ENCODE results near the gene PRKAR2B. TPM values are rescaled to one million over a fixed set of nuclear protein-coding genes. Genes with fewer than 3 reads are reported as not detected.

PRKAR2B gene
- polyA plus RNA-seq, 3 donors, result 2.5 to 5.6 (median 3.5) TPM

GRCh38 chr7:107027208-107027607 is 17.3 kb upstream of the PRKAR2B start:
- H3K79me2 ChIP-seq (ENCODE audit: insufficient read depth, low read length), result no peaks in the 10 kb centered on the region

GRCh38 chr7:107029061-107029763 is 15.3 kb upstream of the PRKAR2B start:
- no peak overlapping the region for H3K4me3 Mint-ChIP-seq
- H3K36me3 Mint-ChIP-seq, result no peaks in the 10 kb centered on the region
- peaks cover 0 to 3% (median 0%) of the 10 kb centered on the region in 7 donors for H3K9me3 Mint-ChIP-seq
- Histone ChIP-seq H3K36me3 (replicated peaks in 1 of 2; ENCODE audit: control insufficient read depth in 1 of 2, insufficient read depth in 2 of 2, low read length in 2 of 2) (no peaks in the 10 kb centered on the region), H3K27me3 (ENCODE audit: control insufficient read depth in 2 of 2, insufficient read depth in 2 of 2, low read length in 2 of 2) (no peaks in the 10 kb centered on the region), H3K4me3 (replicated peaks in 1 of 3; ENCODE audit: low read depth in 2 of 3, low read length in 3 of 3) (no peak overlapping the region), H3K4me1 (ENCODE audit: control insufficient read depth in 1 of 2, insufficient read depth in 2 of 2, low read length in 2 of 2) (peaks cover 34 to 45% of the 10 kb centered on the region in 2 donors), H2AFZ (ENCODE audit: insufficient read depth, low read depth, low read length, poor library complexity, severe bottlenecking) (no peak overlapping the region), H4K20me1 (ENCODE audit: insufficient read depth, low read length) (no peaks in the 10 kb centered on the region), H3K27ac (ENCODE audit: low read depth in 1 of 2, low read length in 2 of 2) (no peak overlapping the region), H3K9ac (ENCODE audit: insufficient read depth, low read length, poor library complexity, severe bottlenecking) (no peak overlapping the region), H3K4me2 (replicated peaks; ENCODE audit: extremely low read depth, low read length, poor library complexity, severe bottlenecking) (peak overlapping the region; percentile 62), H3K79me2 (ENCODE audit: insufficient read depth, low read length) (no peaks in the 10 kb centered on the region), H3K9me3 (replicated peaks in 1 of 2; ENCODE audit: control insufficient read depth in 1 of 2, insufficient read depth in 1 of 2, low read length in 2 of 2) (no peaks in the 10 kb centered on the region)
- H3K27ac Mint-ChIP-seq, result peak overlapping the region in 1 of 7 donors; percentile 8
- H3K27me3 Mint-ChIP-seq (ENCODE audit: low read depth in 3 of 3), result peaks cover 0 to 2% (median 0%) of the 10 kb centered on the region in 3 donors
- H3K4me1 Mint-ChIP-seq, result peaks cover 45% of the 10 kb centered on the region
- WGBS (ENCODE audit: insufficient coverage), result 0% methylated on average over 2 of the region's 5 CpGs
- no peak for TF ChIP-seq CTCF (IDR thresholded peaks at IDR 0.05)
- DNase-seq, result peak in 2 of 3 donors; percentile 47 to 52
- intact Hi-C loops (cut with micrococcal nuclease), result no loop called here

More at GRCh38 chr7:107027208-107027607, 17.3 kb upstream of the PRKAR2B start:
- peak; percentile 29 to 48 (median 33) for DNase-seq
- Mint-ChIP-seq H3K36me3 (no peaks in the 10 kb centered on the region), H3K4me1 (peaks cover 46% of the 10 kb centered on the region), H3K27me3 (ENCODE audit: low read depth in 3 of 3) (peaks cover 0 to 2% (median 1%) of the 10 kb centered on the region in 3 donors), H3K4me3 (peak overlapping the region; percentile 63 to 74), H3K27ac (peak overlapping the region; percentile 79 to 94 (median 92)), H3K9me3 (peaks cover 0 to 11% (median 5%) of the 10 kb centered on the region in 7 donors)
- H3K4me2 ChIP-seq (replicated peaks; ENCODE audit: extremely low read depth, low read length, poor library complexity, severe bottlenecking), result peak overlapping the region; percentile 62
- H3K27ac ChIP-seq (ENCODE audit: low read depth in 1 of 2, low read length in 2 of 2), result peak overlapping the region; percentile 67 to 71
- peak overlapping the region; percentile 52 for H2AFZ ChIP-seq (ENCODE audit: insufficient read depth, low read depth, low read length, poor library complexity, severe bottlenecking)
- H3K4me1 ChIP-seq (ENCODE audit: control insufficient read depth in 1 of 2, insufficient read depth in 2 of 2, low read length in 2 of 2), result peaks cover 34 to 45% of the 10 kb centered on the region in 2 donors
- H3K9me3 ChIP-seq (replicated peaks in 1 of 2; ENCODE audit: control insufficient read depth in 1 of 2, insufficient read depth in 1 of 2, low read length in 2 of 2), result no peaks in the 10 kb centered on the region
- peak overlapping the region; percentile 22 for H3K9ac ChIP-seq (ENCODE audit: insufficient read depth, low read length, poor library complexity, severe bottlenecking)
- peak overlapping the region in 1 of 3 experiments; percentile 50 for H3K4me3 ChIP-seq (replicated peaks in 1 of 3; ENCODE audit: low read depth in 2 of 3, low read length in 3 of 3)
- H4K20me1 ChIP-seq (ENCODE audit: insufficient read depth, low read length), result no peaks in the 10 kb centered on the region
- intact Hi-C loops (cut with micrococcal nuclease), result no loop called here
- H3K36me3 ChIP-seq (replicated peaks in 1 of 2; ENCODE audit: control insufficient read depth in 1 of 2, insufficient read depth in 2 of 2, low read length in 2 of 2), result no peaks in the 10 kb centered on the region
- H3K27me3 ChIP-seq (ENCODE audit: control insufficient read depth in 2 of 2, insufficient read depth in 2 of 2, low read length in 2 of 2), result no peaks in the 10 kb centered on the region
- WGBS (ENCODE audit: insufficient coverage), result no CpG with 5 or more reads among the region's 2 CpGs
- no peak for TF ChIP-seq CTCF (IDR thresholded peaks at IDR 0.05)

Measured in CD14-positive monocyte (primary cell).